ENCODE data around the gene LRRC55.

The LRRC55 gene

GRCh38 chr11:57181678-57182305 is at the start of gene LRRC55:
Gene LRRC55, plus strand, starts transcription at chr11:57181953. Its CDS starts 70 bp downstream, at chr11:57182023.
- no peak for DNase-seq (ENCODE audit: low spot score)

GRCh38 chr11:57133366-57134038 is 48.3 kb upstream of the LRRC55 start:
- no peak for DNase-seq (ENCODE audit: low spot score)

- no peak for DNase-seq (ENCODE audit: low spot score)
These were observed 47.5 kb upstream of the LRRC55 start for GRCh38 chr11:57134284-57134683.

GRCh38 chr11:57135020-57135751 is 46.6 kb upstream of the LRRC55 start:
- no peak for DNase-seq (ENCODE audit: low spot score)

- DNase-seq (ENCODE audit: low spot score): no peak
These were observed 41.2 kb upstream of the LRRC55 start for GRCh38 chr11:57140568-57140967.

- no peak for DNase-seq (ENCODE audit: low spot score)
These were observed 38.3 kb upstream of the LRRC55 start for GRCh38 chr11:57143459-57143858.

- no peak for DNase-seq (ENCODE audit: low spot score)
These were observed 37.7 kb upstream of the LRRC55 start for GRCh38 chr11:57144075-57144474.

GRCh38 chr11:57144531-57145320 is 37.0 kb upstream of the LRRC55 start:
- no peak for DNase-seq (ENCODE audit: low spot score)

GRCh38 chr11:57146301-57146700 is 35.5 kb upstream of the LRRC55 start:
- no peak for DNase-seq (ENCODE audit: low spot score)

- DNase-seq (ENCODE audit: low spot score): no peak
These were observed 33.1 kb upstream of the LRRC55 start for GRCh38 chr11:57148621-57149020.

- DNase-seq (ENCODE audit: low spot score): no peak
These were observed 31.3 kb upstream of the LRRC55 start for GRCh38 chr11:57150454-57150917.

- DNase-seq (ENCODE audit: low spot score): no peak
These were observed 29.6 kb upstream of the LRRC55 start for GRCh38 chr11:57152134-57152533.

GRCh38 chr11:57153448-57153847 is 28.3 kb upstream of the LRRC55 start:
- DNase-seq (ENCODE audit: low spot score): no peak

GRCh38 chr11:57154739-57155138 is 27.0 kb upstream of the LRRC55 start:
- DNase-seq (ENCODE audit: low spot score): no peak

GRCh38 chr11:57155400-57155799 is 26.4 kb upstream of the LRRC55 start:
- DNase-seq (ENCODE audit: low spot score): no peak

GRCh38 chr11:57155838-57156607 is 25.7 kb upstream of the LRRC55 start:
- no peak for DNase-seq (ENCODE audit: low spot score)

- no peak for DNase-seq (ENCODE audit: low spot score)
These were observed 24.8 kb upstream of the LRRC55 start for GRCh38 chr11:57156928-57157327.

GRCh38 chr11:57157624-57158023 is 24.1 kb upstream of the LRRC55 start:
- DNase-seq (ENCODE audit: low spot score): no peak

- no peak for DNase-seq (ENCODE audit: low spot score)
These were observed 23.6 kb upstream of the LRRC55 start for GRCh38 chr11:57158180-57158579.

- DNase-seq (ENCODE audit: low spot score): no peak
These were observed 23.2 kb upstream of the LRRC55 start for GRCh38 chr11:57158599-57158998.

GRCh38 chr11:57160665-57161064 is 21.1 kb upstream of the LRRC55 start:
- DNase-seq (ENCODE audit: low spot score): no peak
